MV-4-11 (cell line): ENCODE measurements around the gene DNASE1L2.
"Not testable (repeated sequence)": the region's sequence is repeated elsewhere in the genome, so short reads cannot be mapped to it uniquely, and the experiment has no call there.

Experiments used
- DNase-seq: peaks from one replicate; lab custom pipeline; 2025; lab: John Stamatoyannopoulos, UW

Gene DNASE1L2

DNA sequence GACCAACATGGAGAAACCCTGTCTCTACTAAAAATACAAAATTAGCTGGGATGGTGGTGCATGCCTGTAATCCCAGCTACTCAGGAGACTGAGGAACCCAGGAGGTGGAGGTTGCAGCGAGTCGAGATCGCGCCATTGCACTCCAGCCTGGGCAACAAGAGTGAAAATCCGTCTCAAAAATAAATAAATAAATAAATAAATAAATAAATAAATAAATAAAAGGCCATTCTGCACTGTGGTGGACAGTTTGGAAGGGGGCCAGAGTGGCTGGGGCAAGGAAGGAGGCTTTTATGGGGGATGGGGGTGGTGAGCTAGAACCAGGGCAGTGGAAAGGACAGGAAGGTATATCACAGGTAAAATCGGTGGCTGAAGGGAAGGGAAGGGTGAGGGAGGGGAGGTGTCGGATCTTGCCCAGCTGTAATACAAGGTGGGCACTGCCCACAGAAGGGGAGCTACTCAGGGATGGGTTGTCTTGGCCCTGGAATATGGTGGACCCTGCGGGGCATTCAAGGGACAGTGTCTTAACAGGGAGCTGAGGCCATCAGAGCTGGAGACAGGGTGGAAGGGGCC, 33.0 kb upstream of the DNASE1L2 start:
- DNase-seq = not testable (repeated sequence)

DNA sequence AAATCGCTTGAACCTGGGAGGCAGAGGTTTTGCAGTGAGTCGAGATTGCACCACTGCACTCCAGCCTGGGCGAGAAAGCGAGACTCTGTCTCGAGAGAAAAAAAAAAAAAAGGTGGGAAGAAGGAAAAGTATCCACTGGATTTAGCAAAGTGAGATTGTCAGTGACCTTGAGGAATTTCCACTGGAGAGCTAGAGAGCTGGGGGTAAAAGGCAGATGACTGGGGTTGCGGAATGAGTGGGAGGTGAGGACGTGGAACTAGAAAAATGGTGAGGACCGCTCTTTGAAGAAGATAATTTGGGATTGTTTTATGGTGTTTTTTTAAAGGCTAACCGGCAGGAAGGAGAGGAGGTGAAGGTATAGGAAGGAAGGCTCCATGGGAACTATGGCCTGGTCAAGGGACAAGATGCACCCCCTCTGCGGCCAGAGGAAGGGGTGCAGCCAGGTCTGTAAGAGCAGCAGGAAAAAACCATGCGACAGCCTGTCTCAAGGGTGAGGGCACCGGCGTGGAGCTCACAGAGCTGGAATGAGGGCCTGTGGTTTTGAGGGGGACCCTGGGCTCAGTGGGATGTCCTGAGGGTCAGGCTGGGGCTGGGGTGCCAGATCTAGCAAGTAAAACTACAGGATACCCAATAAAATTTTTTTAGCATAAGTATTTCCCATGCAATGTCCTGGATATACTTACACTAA, 31.7 kb upstream of the DNASE1L2 start:
- no peak for DNase-seq

DNA sequence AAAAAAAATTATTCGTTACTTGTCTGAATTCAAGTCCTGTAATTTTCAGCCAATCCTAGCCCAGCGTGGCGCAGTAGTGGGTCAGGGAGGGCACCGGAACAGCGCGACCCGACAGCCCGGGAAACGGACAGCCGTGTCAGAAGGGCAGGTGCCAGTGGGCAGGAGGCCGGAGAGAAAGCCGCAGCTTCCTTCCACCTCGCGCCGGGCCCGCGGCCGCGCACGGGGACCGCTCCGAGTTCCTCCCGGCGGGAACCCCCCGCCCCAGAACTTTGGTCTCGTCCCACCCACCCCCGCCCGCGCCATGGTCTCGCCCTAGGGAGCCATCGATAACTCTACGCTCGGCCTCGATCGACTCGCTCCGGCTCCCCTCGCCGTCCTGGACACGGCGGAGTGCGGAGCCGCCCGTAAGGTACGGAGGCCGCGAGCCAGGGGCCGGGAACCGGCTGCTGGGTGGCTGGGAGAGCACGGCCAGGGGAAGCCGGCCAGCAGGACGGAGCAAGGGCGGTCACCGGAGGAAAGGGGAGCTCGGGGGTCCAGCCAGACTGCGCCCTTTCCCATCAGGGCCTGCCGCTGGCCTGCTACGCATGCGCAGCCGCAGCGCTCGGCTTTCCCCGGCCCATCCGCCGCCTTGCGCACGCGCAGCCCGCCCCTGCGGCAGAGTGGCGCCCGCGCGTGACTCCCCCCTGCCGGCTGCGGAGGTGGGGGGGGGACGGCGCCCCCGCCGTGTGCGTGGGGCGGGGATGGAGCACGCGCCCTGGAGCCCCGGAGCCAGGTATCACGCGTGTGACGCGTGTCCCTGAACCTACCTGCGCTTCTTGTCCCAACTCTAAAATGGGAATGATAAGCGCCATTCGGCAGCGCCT, 30.9 kb upstream of the DNASE1L2 start, which contains the start of gene MLST8:
TSS of gene MLST8 (plus strand) at position 351 of the 863 bp plus-strand sequence. CDS start 632 bp downstream, outside the sequence.
- peak; percentile 72 for DNase-seq

DNA sequence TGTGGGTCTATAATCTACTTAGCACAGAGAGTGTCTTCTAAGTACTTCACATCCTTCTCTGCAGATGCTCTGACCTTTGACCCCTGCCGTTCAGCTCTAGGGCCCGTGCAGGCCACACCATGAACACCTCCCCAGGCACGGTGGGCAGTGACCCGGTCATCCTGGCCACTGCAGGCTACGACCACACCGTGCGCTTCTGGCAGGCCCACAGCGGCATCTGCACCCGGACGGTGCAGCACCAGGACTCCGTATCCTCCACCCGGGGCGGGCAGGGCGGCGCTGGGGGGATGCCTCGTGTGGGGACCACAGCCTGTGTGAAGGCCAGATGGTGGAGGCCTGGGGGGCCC, 30.3 kb upstream of the DNASE1L2 start:
- no peak for DNase-seq

DNA sequence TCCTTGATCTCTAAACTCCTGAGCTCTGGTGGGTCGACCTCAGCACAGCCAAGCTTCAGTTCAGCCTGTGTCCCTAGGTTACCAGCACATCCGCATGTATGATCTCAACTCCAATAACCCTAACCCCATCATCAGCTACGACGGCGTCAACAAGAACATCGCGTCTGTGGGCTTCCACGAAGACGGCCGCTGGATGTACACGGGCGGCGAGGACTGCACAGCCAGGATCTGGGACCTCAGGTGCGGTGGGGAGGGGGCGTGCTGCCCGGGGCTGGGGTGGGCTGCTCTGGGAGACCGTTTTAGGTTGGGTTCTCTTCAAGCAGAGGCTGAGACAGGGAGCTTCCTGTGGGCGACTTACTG, 29.8 kb upstream of the DNASE1L2 start:
- no peak for DNase-seq

DNA sequence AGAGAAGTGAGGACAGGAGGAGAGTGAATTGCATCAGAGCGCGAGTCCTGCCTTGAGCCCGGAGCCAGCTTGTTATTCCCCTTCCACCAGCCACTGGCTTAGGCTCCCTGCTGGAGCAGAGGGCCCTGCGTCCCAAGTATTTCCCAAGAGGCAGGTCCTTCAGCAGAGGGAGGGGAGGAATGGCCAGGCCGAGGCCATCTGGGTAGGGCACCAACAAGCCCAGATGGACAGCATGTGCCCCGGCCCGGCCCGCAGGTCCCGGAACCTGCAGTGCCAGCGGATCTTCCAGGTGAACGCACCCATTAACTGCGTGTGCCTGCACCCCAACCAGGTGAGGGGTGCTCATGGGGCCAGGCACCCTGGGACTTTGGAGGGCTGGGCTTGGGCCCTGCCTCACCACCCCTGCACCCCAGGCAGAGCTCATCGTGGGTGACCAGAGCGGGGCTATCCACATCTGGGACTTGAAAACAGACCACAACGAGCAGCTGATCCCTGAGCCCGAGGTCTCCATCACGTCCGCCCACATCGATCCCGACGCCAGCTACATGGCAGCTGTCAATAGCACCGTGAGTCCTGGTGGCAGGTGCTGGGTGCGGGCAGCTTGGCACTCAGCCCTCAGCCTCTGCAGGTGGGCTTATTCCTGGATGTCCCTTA, 29.3 kb upstream of the DNASE1L2 start:
- peak; percentile 69 for DNase-seq

DNA sequence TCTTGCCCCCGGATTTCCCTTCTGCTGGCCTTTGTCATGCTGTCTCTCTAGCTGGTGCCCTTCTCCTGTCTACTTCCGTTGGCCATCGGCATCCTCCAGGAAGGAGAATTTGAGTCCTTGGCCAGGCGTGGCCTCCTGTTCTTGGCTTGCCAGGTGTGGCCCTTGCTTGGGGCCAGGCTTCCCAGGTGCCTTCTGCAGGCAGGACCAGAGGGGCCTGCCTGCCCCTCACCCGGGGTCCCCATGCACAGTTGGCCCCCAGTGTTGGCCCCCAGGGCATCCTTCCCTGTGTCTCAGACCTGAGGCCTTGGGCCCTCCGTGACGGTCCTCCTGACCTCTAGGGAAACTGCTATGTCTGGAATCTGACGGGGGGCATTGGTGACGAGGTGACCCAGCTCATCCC, 28.4 kb upstream of the DNASE1L2 start:
- DNase-seq = no peak

DNA sequence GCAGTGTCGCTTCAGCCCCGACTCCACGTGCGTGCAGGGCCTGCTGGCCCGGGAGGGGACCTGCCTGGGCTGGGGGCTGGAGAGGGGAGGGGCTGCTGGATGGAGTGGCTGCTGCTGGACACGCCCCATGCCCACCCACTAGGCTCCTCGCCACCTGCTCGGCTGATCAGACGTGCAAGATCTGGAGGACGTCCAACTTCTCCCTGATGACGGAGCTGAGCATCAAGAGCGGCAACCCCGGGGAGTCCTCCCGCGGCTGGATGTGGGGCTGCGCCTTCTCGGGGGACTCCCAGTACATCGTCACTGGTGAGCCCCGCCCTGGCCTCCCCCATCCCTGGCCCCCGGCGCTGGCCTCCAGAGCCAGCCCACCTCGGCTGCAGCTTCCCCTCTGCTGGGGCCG, 27.9 kb upstream of the DNASE1L2 start:
- no peak for DNase-seq

DNA sequence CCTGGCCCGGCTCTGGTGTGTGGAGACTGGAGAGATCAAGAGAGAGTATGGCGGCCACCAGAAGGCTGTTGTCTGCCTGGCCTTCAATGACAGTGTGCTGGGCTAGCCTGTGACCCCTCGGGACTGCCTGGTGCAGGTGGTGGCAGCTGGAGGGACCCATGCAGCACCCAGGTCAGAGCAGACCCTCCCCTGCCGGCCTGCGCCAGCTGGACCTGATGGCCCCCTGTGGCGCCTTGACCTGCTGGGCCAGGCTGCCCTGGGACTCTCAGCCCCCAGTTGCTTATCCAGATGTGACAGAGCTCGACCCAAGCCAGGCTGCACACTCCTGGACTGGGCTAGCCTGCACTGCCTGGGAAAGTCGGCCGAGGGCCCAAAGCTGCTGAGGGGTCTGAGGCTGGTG, 27.5 kb upstream of the DNASE1L2 start:
- no peak for DNase-seq

DNA sequence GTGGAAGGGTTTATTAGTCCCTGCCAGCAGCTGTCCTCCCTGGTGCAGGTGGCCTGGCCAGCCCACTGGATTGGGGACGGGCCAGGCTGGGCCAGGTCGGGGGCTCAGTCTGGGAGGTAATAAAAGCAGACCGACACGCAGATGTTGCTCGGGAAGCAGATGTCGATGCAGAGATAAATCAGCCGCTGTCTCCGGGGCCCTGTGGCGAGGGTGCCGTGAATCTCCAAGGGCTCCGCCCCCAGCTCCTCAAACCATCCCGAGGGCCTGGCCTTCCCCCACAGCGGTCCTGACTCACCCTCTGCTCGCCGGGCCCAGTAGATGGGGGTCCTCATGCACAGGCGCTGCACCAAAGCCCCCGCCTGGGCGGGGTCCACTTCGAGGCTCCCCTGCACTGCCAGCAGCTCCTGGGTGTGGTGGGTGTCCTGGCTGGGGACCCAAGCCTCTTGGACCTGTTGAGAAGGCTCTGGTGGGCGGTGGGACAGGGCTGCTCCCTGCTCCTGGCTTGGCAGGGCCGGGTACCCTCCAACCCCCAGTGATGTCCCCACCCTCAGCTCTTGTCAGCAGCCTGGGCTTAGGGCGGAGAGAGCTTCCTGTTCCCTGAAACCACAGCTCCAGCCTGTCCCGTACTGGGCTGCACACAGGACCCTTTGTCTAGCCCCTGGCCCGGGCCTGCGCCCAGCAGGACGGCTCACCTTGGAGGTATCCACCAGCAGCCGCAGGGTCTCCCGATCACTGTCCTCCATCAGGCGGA, 26.8 kb upstream of the DNASE1L2 start:
- no peak for DNase-seq

DNA sequence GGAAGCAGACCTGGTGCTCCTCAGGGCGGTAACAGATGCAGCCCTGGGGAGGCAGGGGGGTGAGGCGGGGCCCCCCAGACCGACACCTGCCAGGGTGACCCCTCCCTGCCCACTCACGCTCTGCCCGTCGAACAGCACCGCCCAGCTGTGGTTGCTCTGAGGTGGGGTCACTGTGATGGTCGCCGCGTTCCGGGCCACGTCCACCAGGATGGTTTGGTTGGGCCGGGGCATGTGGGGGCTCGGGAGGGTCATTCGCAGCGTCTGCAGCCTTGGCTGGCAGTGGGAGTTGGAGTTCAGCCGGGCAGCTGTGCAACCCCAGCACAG, 26.3 kb upstream of the DNASE1L2 start:
- DNase-seq = no peak

DNA sequence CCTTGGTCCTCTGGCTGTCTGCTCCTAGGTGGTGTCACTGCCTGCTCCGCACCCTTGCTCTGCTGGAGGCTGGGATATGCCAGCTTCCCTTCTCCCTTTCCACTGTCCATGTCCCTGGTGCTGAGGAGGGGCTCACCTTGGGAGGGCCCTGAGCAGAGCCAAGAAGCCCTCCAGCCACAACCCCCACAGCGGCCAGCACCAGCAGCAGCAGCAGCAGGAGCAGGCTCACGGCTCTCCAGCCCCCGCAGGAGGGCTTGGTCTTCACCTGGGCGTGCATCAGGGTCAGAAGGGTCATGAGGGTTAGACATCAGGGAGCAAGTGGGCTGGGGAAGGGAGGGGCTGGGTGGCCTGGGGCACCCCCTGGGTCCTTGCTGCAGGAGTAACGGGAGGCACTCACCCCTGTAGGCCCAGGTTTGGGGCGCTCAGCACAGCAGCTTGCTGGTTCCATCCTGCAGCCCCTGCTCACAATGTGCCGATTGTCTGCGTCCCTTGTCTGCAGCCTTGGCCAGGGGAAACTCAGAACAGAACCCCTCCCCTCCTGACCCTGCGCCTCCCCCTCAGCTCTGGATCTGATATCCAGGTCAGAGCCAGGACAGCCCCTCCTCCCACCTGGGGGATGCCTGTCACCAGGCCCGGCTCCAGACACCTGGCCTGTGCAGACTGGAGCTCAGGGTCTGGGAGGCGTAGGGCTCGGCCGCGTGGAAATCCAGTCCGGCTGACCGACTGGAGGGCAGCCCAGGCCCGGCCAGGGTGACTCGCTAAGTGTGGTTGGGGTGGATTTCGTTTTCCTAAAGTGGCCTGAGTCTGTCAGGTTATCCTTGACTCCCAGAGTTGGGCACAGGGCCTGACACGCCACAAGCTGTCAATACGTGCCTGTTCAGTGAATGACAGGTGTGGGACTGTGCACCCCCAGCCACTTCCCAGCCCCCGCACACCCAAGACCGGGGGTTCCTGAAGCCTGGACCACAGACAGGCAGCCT, 25.6 kb upstream of the DNASE1L2 start, which contains the start of gene BRICD5:
TSS of gene BRICD5 (minus strand) at position 478 of the 980 bp plus-strand sequence. CDS start at position 448, 30 bp downstream.
- DNase-seq = no peak

DNA sequence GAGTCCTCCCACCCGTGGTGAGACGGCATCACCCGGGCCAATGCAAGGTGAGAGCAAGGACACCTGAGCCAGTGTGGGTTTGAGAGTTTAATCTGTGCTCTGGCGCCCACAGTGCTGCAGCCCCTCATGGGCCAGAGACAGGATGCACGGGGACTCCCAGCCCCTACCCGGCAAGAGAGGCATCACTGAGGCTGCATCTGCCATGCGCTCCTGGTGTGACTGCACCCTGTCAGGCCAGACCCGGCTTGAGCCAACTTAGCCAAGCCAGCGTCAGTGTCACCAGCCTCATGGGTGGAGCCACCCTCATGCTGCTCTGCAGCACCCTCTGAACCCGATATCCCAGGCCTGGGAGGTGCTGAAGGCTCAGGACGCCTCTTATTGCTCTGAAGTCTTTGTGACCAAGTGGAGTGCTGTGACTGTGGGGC, 24.3 kb upstream of the DNASE1L2 start:
- no peak for DNase-seq

DNA sequence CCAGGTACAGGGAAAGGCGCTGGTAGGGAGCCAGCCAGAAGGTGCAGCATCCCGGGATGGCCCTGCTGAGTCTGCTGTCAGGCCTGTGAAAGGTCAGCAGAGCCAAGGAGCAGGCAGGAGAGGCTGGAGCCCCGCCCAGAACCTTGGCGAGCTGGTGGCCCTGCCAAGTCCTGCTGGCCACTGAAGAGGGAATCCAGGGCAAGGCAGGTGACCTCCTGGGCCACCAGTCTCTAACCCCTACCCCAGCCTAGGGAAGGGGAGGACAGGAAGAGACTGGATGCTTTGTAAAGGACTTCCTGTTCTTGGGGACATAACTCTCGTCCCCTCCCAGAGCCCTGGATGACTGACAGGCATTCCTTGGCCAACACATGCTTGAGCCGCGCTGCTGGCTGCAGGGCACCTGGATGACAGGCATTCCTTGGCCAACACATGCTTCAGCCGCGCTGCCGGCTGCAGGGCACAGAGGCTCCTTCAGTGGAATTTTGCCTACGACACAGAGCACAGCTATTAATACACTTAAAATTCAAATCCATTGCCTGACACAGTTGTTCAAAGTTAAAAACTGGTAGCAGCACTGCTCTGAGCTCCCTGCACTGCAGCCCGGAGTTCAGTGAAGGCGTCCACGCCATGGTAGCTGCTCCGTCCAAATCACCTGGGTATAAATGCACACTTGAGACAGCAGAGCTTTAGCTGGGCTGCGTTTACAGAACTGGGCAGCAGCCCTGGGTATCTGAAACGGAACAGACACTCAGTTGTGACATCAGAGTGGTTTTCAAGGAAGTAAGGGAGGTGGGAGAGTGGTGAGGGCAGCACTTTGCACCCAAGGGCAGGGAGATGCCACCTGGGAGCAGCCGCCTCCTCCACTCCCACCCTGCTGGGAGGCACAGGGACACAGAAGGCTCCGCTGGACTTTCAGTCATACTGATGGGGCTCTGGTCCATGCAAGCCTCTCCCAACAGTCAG, 23.6 kb upstream of the DNASE1L2 start:
- peak; percentile 50 for DNase-seq

DNA sequence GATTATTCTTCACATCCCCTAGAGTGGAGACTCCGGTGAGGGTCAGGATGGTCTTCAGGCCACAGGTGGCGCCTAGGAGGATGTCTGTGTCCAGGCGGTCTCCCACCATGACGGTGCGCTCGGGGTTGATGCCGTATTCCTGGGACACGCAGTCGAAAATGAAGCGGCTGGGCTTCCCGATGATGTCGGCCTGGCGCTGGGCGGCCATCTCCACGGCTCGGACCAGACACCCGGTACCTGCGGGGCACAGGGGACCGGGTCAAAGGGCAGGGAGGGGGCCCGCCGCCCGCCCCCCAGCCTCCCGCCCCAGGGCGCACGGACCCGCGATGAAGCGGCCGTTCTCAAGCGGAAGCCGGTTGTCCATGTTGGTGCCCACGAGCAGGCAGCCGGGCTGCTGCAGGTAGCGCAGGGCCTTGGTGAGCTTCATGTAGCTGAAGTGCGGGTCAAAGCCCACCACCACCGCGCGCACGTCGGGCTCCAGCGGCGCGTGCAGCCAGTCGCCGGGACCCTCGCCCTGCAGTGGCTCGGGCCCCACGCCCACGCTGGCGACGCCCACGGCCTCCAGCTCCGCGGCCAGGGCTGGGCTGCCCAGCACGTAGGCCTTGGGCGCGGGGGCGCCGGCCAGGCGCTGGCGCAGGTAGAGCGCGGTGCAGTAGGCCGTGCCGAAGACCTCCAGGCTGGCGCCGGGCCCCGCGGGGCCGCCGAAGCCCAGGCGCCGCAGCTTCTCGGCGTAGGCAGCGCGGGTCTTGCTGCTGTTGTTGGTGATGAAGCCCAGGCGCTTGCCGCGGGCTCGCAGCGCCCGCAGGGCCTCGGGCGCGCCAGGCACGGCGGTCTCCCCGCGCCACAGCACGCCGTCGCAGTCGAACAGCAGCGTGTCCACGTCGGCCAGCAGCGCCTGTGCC, 22.2 kb upstream of the DNASE1L2 start:
- DNase-seq = no peak

DNA sequence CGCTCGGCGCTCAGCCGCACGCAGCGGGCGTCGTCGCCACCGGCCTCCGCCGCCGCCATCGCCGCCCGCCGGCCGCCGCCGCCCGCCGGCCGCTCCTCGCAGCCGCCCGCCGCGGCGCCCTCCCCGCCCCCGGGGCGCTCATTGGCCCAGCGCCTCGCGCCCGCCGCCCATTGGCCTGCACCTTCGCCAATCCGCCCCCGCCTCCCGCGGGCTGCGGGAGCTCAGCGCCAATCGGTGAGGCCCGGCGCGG, 21.6 kb upstream of the DNASE1L2 start, which contains the start of gene PGP:
TSS of gene PGP (minus strand) at position 122 of the 250 bp plus-strand sequence. CDS start at position 59, 63 bp downstream.
- no peak for DNase-seq

DNA sequence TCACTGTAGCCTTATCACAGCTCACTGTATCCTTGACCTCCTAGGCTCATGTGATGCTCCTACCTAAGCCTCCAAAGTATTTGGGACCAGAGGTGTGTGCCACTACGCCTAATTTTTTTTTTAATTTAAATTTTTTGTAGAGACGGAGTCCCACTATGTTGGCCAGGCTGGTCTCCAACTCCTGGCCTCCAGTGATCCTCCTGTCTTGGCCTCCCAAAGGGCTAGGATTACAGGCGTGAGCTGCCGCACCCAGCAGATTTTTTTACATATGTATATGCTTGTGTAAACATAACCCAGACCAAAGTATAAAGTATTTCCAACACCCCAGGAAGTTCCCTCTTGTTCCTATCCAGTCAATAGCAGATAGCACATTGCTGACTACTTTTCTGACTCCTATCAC, 19.9 kb upstream of the DNASE1L2 start:
- DNase-seq = no peak

DNA sequence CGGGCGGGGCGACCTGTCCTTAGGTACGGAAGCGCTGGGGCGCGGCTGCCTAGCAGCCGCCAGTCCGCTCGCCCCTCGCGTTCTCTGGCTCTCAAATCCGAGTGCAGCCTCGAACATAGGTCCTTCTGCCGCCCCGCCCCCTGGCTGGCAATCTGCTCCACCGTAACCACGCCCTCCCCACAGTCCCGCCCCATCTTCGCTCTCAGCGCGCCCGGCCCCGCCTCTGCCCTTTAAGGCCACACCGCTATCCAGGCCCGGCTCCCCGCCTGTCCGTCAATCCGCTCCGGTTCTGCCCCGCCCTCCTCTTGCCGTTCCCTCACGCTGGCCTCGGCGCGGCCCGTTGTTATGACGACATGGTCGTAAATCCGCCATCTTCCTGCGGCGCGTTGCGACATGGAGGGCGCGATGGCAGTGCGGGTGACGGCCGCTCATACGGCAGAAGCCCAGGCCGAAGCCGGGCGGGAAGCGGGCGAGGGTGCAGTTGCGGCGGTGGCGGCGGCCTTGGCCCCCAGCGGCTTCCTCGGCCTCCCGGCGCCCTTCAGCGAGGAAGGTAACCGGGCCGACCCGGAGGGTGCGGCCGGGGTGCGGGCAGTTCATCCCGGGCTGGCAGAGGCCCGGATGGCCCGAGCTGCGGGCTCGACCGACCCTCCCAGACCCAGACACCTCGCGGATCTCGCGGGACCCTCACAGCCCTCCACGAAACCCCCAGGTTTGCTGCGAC, 12.9 kb upstream of the DNASE1L2 start, which contains the start of gene E4F1:
TSS of gene E4F1 (plus strand) at position 371 of the 721 bp plus-strand sequence. CDS start at position 394, 23 bp downstream.
- DNase-seq = peak; percentile 99
